ENCODE results near the gene RPN2.
"Not testable (repeated sequence)": the region's sequence is repeated elsewhere in the genome, so short reads cannot be mapped to it uniquely, and the experiment has no call there.

The RPN2 gene

DNA sequence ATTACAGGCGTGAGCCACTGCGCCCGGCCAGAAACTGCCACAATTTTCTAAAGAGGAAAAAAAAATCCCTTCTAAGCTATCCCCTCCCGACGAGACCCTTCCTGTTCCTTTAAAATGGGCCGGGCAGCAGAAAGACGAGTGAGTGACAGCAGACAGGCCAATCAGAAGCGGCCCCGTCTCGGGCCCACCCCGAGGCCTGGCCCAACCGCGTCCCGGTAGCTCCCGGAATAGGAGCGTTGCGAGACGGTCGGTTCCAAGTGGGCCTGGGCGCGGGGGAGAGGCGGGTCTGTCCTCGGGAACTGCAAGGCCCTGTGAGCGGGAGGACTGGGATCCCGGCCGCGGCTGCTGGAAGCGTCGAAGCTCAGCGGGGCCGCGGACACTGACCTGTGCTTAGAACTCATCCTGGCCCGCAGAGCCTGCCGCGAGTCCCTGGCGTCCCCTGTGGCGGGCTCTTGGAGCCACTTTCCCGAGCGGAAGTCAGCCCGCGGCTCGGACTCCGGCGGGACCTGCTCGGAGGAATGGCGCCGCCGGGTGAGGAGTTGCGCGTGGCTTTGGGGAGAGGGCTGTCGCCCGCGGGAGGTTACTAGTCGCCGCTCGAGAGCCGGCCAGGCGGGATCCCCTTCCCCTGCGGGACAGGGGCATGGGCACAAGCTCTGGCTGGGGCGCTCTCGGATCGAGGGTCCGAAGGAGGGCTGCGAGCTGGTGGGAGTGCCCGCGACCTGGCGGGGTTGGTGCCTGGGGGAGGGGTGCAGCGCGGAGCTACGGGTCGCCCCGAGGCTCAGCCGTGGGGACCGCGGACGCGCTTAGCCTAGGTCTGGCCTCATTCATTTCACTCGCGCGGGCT lies at the start of gene RPN2, which contains the start of gene MROH8:
Gene RPN2, plus strand, starts transcription at position 492 of the 844 bp plus-strand sequence. Its CDS starts 27 bp downstream, at position 519.
Gene MROH8, minus strand, starts transcription at position 710 of the 844 bp plus-strand sequence.
- DNase-seq, result peak; percentile 97 to 99

GRCh38 chr20:37131486-37131885 lies 47.6 kb upstream of the RPN2 start:
- no peak for DNase-seq

GRCh38 chr20:37133952-37134351 lies 45.2 kb upstream of the RPN2 start:
- no peak for DNase-seq

- DNase-seq, result no peak
Observed at GRCh38 chr20:37137547-37137946, 41.6 kb upstream of the RPN2 start.

- DNase-seq, result no peak
Observed at GRCh38 chr20:37142708-37143107, 36.4 kb upstream of the RPN2 start.

- no peak for DNase-seq
Observed at GRCh38 chr20:37144856-37145404, 34.2 kb upstream of the RPN2 start.

- no peak for DNase-seq
Observed at GRCh38 chr20:37147250-37147649, 31.9 kb upstream of the RPN2 start.

GRCh38 chr20:37150864-37151263 lies 28.3 kb upstream of the RPN2 start:
- not testable (repeated sequence) for DNase-seq

- no peak for DNase-seq
Observed at GRCh38 chr20:37151529-37151928, 27.6 kb upstream of the RPN2 start.

- no peak for DNase-seq
Observed at GRCh38 chr20:37152284-37152683, 26.8 kb upstream of the RPN2 start.

DNA sequence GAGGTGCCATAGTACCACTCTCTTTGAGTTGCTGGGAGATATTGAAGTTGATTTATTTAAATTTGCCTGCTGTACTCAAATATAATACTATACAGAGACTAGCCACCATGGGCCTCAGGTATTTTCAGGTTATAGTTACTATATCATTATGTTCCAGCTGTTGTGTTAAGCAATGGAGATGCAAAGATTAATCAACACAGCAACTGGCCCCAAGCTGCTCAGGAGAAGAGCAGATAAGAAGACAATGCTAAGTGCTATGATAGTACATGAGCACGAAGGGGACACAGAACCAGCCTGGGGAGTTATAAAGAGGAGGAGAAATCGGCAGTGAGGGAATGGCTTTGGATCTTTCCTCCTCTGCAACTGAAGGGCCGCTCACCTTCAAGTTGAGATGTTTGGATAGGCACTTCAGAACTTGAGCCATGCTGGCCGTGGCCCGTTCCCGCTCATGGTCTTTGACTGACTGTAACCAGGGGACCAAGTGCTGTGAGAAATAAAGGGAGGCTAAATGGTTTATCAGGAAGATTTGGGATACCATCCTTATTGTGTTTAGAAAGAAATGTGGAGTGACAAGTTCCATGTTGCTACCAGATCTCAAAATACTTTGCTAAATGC lies 24.3 kb upstream of the RPN2 start:
- no peak for DNase-seq

GRCh38 chr20:37155987-37156386 lies 23.1 kb upstream of the RPN2 start:
- DNase-seq, result no peak

DNA sequence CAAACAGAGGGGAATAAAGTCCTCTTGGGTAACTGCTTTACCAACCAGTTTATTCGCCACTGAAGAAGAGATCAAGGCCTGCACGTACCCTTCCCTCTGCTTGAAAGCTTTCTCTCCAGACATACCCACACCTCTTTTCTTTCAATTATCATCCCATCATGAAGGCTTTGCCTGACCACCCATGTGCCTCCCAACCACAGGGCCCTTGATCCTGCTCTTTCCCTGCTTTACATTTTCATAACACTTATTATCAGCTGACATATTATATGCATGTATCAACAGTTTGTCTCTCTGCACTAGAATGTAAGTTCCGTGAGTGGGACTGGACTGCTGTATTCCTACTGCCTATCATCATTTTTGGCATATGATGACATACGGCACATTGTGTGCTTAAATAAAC lies 20.9 kb upstream of the RPN2 start:
- DNase-seq, result no peak

DNA sequence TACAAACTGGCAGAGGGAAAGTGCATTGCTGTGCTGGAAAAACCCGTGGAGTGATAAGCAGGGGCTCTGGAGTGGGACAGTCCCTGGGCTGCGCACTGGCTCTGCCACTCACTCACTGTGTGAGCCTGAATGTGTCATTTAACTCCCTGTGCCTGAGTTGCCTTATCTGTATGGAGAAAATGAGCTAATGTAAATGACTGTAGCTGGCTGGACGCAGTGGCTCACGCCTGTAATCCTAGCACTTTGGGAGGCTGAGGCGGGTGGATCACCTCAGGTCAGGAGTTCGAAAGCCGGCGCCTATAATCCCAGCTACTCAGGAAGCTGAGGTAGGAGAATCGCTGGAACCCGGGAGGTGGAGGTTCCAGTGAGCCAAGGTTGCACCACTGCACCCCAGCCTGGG lies 18.4 kb upstream of the RPN2 start:
- DNase-seq, result no peak

DNA sequence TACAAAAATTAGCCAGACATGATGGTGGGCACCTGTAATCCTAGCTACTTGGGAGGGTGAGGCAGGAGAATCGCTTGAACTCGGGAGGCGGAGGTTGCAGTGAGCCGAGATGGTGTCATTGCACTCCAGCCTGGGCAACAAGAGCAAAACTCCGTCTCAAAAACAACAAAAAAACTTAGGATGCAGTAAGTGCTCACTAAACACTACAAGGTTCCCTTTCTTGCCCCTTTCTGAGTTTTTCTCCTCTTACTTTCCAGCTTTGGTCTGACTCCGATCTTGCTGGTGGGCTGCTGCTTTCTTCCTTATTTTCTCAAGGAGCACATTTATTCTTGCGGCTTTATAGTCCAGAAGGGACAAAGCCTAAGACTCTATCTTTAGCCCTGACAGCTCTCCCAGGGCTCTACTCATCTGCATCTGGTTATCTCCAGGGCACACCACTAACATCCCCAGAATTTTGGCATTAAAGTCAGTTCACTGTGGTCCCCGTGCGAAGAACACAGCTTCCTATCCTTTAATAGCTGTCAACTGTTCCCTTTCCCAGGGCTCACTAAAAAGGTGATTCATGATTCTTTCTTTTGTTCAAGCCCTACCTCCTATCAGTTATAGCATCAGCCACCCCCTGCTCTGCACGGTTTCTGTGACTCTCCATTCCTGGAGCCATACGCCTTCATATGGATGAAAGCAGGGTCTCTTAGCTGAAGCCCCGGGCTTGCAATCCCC lies 17.1 kb upstream of the RPN2 start:
- DNase-seq, result no peak

- no peak for DNase-seq
Observed at GRCh38 chr20:37162646-37163045, 16.5 kb upstream of the RPN2 start.

- no peak for DNase-seq
Observed at GRCh38 chr20:37163832-37164554, 15.1 kb upstream of the RPN2 start.

- no peak for DNase-seq
Observed at GRCh38 chr20:37165031-37165430, 14.1 kb upstream of the RPN2 start.

DNA sequence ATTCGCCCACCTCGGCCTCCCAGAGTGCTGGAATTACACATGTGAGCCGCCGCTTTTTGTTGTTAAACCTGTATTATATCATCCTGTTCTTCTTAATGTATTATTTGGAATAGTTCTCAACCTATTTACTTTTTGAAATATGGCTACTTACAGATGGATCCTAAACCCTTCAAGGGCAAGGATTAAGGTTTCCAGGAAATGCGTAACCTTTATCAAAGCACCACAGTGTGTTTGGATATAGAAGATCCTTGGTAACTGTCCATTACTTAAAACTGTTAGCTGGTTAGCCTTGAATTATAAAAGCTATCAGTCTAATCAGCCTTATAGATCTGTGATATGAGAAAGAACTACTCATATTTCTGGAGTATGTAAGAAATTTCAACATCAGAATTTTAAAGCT lies 12.3 kb upstream of the RPN2 start:
- DNase-seq, result no peak

DNA sequence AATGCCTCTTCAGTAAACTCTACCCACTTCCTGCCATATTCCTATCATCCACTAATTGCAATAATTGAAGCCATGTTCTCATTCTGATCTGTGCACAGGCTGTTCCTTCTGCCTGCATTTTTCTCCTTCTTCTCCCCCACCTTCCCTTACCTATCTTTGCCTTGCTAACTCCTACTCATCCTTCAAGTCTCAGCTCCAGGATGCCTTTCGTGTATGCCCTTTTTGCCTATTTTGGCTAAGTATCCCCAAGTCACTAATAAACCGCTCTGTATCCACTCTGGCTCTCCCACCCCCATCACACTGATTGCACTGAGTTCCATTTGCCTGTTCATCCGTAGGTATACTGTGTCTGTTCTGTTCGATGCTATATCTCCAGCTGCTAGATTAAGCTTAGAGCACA lies 6.3 kb upstream of the RPN2 start:
- no peak for DNase-seq

GRCh38 chr20:37179683-37180524 lies 774 bp downstream of the RPN2 start:
- no peak for DNase-seq

DNA sequence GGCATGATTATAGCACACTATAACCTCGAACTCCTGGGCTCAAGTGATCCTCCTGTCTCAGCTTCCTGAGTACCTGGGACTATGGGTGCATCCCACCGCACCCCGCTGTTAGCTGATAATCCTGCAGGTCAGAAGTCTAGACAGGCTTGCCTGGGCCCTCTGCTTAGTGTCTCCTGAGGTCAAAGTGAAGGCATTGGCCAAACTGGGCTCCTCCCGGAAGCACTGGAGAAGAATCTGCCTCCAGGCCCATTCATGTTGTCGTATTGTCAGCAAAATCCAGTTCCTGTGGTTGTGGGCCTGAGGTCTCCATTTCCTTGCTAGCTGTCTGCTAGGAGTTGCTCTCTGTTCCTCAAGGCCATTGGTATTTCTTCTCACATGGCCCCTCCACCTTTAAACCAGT lies 6.6 kb downstream of the RPN2 start:
- DNase-seq, result peak in 1 of 2 donors; percentile 26
